HG03520 (cell line): ENCODE measurements around the gene HSP90AA1.

Source experiments
- ATAC-seq: cut with Tn5 transposase; IDR thresholded peaks from one replicate; pipeline ENCODE4 v1.9.1; 2021; ENCODE audit warnings: mild to moderate bottlenecking, moderate library complexity; ENCODE audit not compliant: unreplicated experiment

The HSP90AA1 gene

DNA sequence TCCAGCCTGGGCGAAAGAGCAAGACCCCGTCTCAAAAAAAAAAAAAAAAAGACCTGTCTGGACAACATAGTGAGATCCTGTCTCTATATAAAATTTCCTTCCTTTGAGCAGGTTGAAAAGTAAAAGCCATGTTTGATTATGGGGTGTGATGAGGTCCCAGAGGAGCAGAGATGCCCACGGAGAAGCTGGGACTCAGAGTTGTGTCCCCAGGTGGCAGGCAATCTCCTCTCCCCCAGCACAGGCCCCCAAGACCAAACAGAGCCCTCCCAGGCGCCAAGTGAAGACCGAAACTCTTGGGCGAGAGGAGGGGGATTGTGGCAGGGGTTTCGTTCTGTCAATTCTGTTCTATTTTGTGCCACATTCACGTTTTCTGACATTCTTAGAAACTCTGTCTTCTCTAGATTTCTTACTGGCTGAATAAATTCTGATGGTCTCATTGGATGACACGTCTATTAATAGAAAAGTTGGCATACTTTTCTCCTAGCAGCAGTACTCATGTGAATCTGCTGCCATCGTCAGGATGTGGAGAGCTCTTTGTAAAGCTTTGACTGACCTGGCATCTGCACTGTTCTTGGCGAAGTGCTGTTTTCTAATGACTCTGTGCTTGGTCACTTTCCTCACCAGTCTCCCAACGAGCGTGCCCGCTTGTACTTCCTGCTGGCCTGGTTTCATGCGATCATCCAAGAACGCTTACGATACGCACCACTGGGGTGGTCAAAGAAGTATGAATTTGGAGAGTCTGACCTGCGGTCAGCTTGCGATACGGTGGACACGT lies 43.4 kb downstream of the HSP90AA1 start:
- no peak for ATAC-seq

- ATAC-seq = no peak
Observed at GRCh38 chr14:102042699-102043098, 44.1 kb downstream of the HSP90AA1 start.

- ATAC-seq = no peak
Observed at GRCh38 chr14:102040153-102040552, 46.7 kb downstream of the HSP90AA1 start.

- no peak for ATAC-seq
Observed at GRCh38 chr14:102039157-102039556, 47.7 kb downstream of the HSP90AA1 start.

DNA sequence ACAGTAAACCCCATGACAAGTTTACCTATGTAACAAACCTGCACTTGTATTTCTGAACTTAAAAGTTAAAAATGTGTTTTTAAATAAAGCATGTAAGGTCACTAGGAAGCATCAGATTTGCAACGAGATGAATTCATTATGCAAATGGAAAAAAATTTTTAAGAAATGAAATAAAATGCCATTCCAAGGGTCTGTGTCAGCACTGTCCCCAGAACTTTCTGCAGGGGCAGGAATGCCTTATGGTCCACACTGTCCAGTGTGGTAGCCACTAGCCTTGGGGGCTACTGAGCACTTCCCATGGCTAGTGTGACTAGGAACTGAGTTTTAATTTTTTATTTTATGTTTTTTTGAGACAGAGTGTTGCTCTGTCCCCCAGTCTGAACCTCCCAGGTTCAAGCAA lies 49.2 kb downstream of the HSP90AA1 start:
- ATAC-seq = no peak

GRCh38 chr14:102035914-102036313 lies 50.9 kb downstream of the HSP90AA1 start:
- ATAC-seq = no peak

DNA sequence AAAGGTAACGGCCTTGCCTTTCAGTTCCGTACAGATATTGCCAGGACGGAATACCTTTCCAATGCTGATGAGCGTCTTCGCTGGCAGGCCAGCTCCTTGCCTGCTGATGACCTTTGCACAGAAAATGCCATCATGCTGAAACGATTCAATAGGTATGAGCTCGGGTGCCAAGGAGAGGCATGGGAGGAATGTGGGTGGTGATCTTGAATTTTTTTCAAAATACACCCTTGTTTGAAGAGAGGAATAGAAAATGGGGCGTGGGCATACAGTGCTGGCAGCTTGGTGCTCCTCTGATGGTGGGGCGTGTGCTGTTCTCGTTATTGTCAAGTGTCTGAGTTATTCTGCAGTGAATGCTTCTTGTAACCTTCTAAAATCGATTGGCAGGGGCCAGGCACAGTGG lies 52.5 kb downstream of the HSP90AA1 start:
- ATAC-seq = no peak

DNA sequence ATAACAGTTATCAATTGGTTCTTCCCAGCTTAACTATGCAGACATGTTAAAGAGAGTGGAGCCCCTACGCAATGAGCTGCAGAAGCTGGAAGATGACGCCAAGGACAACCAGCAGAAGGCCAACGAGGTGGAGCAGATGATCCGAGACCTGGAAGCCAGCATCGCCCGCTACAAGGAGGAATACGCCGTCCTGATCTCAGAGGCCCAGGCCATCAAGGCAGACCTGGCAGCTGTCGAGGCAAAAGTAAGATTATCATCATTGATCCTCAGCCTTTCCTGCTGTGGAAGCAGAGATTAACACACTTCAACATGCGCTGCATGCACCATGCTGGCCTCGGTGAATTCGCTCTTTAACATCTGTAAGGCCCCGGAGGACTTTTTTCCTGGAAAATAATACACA lies 53.6 kb downstream of the HSP90AA1 start:
- ATAC-seq = no peak
